Measurements from ENCODE around the gene EFHC2. TPM values are rescaled to one million over a fixed set of nuclear protein-coding genes. Genes with fewer than 3 reads are reported as not detected.

EFHC2 gene
- polyA plus RNA-seq, 1 donor (not counting 4 experiments of a cell fraction or from before 2014, with no cell fraction given), result 0.98 TPM

DNA sequence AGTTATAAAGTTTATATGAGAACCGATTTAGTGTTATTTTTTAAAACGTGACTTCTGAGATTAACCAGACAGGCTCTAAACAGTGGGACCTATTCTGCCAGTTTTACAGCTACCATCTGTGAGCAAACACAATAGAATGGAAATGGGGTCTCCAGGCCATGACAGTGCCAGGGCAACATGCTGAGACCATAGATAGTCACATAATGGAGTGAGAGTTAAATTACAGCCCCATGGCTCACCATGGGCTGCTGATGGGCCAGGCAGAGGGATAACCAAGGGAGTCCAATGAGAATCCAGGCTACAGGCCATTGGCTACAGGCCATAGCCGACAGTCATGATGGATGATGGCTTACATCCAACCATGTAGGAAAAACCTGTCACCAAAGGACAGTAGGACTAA, 186.7 kb downstream of the EFHC2 start:
- no peak overlapping the region for H3K4me2 ChIP-seq (ENCODE audit: control insufficient read depth, extremely low read depth, insufficient read depth, low read depth, low read length)

GRCh38 chrX:44155126-44155525, 188.3 kb downstream of the EFHC2 start:
- FAIRE-seq (no peak), DNase-seq (ENCODE audit: low read depth, low spot score) (no peak)
- H3K79me2 ChIP-seq (ENCODE audit: control insufficient read depth, insufficient read depth, low read length), result no peaks in the 10 kb centered on the region
- H3K9me3 ChIP-seq (ENCODE audit: control insufficient read depth, low read depth, low read length), result no peaks in the 10 kb centered on the region
- H4K20me1 ChIP-seq (ENCODE audit: control insufficient read depth, extremely low read depth, insufficient read depth, low read length), result no peaks in the 10 kb centered on the region
- dilution Hi-C loops (cut with MboI; ENCODE audit: extremely low pct_ligation_motif_present, low sequenced_read_pairs), result no loop called here
- TF ChIP-seq EZH2 (IDR thresholded peaks at IDR 0.05; ENCODE audit: low read length), result no peak
- TF ChIP-seq, protein P1, sequence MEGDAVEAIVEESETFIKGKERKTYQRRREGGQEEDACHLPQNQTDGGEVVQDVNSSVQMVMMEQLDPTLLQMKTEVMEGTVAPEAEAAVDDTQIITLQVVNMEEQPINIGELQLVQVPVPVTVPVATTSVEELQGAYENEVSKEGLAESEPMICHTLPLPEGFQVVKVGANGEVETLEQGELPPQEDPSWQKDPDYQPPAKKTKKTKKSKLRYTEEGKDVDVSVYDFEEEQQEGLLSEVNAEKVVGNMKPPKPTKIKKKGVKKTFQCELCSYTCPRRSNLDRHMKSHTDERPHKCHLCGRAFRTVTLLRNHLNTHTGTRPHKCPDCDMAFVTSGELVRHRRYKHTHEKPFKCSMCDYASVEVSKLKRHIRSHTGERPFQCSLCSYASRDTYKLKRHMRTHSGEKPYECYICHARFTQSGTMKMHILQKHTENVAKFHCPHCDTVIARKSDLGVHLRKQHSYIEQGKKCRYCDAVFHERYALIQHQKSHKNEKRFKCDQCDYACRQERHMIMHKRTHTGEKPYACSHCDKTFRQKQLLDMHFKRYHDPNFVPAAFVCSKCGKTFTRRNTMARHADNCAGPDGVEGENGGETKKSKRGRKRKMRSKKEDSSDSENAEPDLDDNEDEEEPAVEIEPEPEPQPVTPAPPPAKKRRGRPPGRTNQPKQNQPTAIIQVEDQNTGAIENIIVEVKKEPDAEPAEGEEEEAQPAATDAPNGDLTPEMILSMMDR (optimal IDR thresholded peaks at IDR 0.05 in 1 of 3, IDR thresholded peaks at IDR 0.05 in 1 of 3, conservative IDR thresholded peaks at IDR 0.05 in 1 of 3; ENCODE audit: extremely low read depth in 1 of 3, insufficient read depth in 2 of 3, low read length in 3 of 3), result no peak
- no peak overlapping the region for H3K4me2 ChIP-seq (ENCODE audit: control insufficient read depth, extremely low read depth, insufficient read depth, low read depth, low read length)
- no peaks in the 10 kb centered on the region for H3K36me3 ChIP-seq (ENCODE audit: control insufficient read depth in 2 of 2, extremely low read depth in 1 of 2, insufficient read depth in 2 of 2, low read length in 2 of 2)
- H3K4me3 ChIP-seq (ENCODE audit: control insufficient read depth in 2 of 3, extremely low read depth in 1 of 3, insufficient read depth in 2 of 3, low read depth in 1 of 3, low read length in 3 of 3), result no peak overlapping the region
- no peak overlapping the region for H3K9ac ChIP-seq (ENCODE audit: control insufficient read depth, extremely low read depth, insufficient read depth, low read length)
- H3K4me1 ChIP-seq (ENCODE audit: control insufficient read depth, extremely low read depth, insufficient read depth, low read length), result peaks cover 5% of the 10 kb centered on the region
- H2AFZ ChIP-seq (ENCODE audit: control insufficient read depth, low read length), result no peak overlapping the region
- H3K27me3 ChIP-seq (ENCODE audit: control insufficient read depth, extremely low read depth, insufficient read depth, low read length), result no peaks in the 10 kb centered on the region
- no peak overlapping the region for H3K27ac ChIP-seq (ENCODE audit: control insufficient read depth, insufficient read depth, low read length)
- H3K9me1 ChIP-seq (ENCODE audit: control insufficient read depth, extremely low read depth, insufficient read depth, low read length), result no peaks in the 10 kb centered on the region

More for the DNA sequence above, 186.7 kb downstream of the EFHC2 start:
- Histone ChIP-seq H3K9me3 (ENCODE audit: control insufficient read depth, low read depth, low read length) (no peaks in the 10 kb centered on the region), H2AFZ (ENCODE audit: control insufficient read depth, low read length) (no peak overlapping the region), H3K4me1 (ENCODE audit: control insufficient read depth, extremely low read depth, insufficient read depth, low read length) (peaks cover 5% of the 10 kb centered on the region), H3K27me3 (ENCODE audit: control insufficient read depth, extremely low read depth, insufficient read depth, low read length) (no peaks in the 10 kb centered on the region), H3K9me1 (ENCODE audit: control insufficient read depth, extremely low read depth, insufficient read depth, low read length) (no peaks in the 10 kb centered on the region), H3K4me3 (ENCODE audit: control insufficient read depth in 2 of 3, extremely low read depth in 1 of 3, insufficient read depth in 2 of 3, low read depth in 1 of 3, low read length in 3 of 3) (no peak overlapping the region), H3K36me3 (ENCODE audit: control insufficient read depth in 2 of 2, extremely low read depth in 1 of 2, insufficient read depth in 2 of 2, low read length in 2 of 2) (no peaks in the 10 kb centered on the region), H3K9ac (ENCODE audit: control insufficient read depth, extremely low read depth, insufficient read depth, low read length) (no peak overlapping the region), H4K20me1 (ENCODE audit: control insufficient read depth, extremely low read depth, insufficient read depth, low read length) (no peaks in the 10 kb centered on the region), H3K27ac (ENCODE audit: control insufficient read depth, insufficient read depth, low read length) (no peak overlapping the region), H3K79me2 (ENCODE audit: control insufficient read depth, insufficient read depth, low read length) (no peaks in the 10 kb centered on the region)
- no peak for FAIRE-seq
- TF ChIP-seq, protein P1 (optimal IDR thresholded peaks at IDR 0.05 in 1 of 3, IDR thresholded peaks at IDR 0.05 in 1 of 3, conservative IDR thresholded peaks at IDR 0.05 in 1 of 3; ENCODE audit: extremely low read depth in 1 of 3, insufficient read depth in 2 of 3, low read length in 3 of 3), result no peak
- TF ChIP-seq EZH2 (IDR thresholded peaks at IDR 0.05; ENCODE audit: low read length), result no peak
- dilution Hi-C loops (cut with MboI; ENCODE audit: extremely low pct_ligation_motif_present, low sequenced_read_pairs), result no loop called here
- DNase-seq (ENCODE audit: low read depth, low spot score), result no peak
